Activated CD8-positive, alpha-beta memory T cell treated with anti-CD3 and anti-CD28 coated beads for 36 hours (primary cell): ENCODE measurements around the gene TBCD. TPM values are rescaled to one million over a fixed set of nuclear protein-coding genes. Genes with fewer than 3 reads are reported as not detected.
"Not testable (repeated sequence)": the region's sequence is repeated elsewhere in the genome, so short reads cannot be mapped to it uniquely, and the experiment has no call there.

ENCODE experiments used
- CTCF ChIA-PET: fragments of 350-600 bp; sonication (Branson Sonifier 250); formaldehyde crosslinking; loops from one replicate; lab custom pipeline; 2021; ENCODE audit warnings: antibody characterized with exemption; lab: Charles Lee
- POLR2A ChIA-PET: fragments of 350-600 bp; sonication (Branson Sonifier 250); formaldehyde crosslinking; loops from one replicate; lab custom pipeline; 2021; ENCODE audit warnings: antibody characterized with exemption; lab: Charles Lee
- total RNA-seq, 2 experiments: library from RNA; stranded (reverse); gene quantifications; one replicate each; pipeline ENCODE4 v1.2.3, GENCODE V29; 2021

The TBCD gene
- total RNA-seq, 2 experiments from 2014 or later, result 82.7 to 84.2 TPM

DNA sequence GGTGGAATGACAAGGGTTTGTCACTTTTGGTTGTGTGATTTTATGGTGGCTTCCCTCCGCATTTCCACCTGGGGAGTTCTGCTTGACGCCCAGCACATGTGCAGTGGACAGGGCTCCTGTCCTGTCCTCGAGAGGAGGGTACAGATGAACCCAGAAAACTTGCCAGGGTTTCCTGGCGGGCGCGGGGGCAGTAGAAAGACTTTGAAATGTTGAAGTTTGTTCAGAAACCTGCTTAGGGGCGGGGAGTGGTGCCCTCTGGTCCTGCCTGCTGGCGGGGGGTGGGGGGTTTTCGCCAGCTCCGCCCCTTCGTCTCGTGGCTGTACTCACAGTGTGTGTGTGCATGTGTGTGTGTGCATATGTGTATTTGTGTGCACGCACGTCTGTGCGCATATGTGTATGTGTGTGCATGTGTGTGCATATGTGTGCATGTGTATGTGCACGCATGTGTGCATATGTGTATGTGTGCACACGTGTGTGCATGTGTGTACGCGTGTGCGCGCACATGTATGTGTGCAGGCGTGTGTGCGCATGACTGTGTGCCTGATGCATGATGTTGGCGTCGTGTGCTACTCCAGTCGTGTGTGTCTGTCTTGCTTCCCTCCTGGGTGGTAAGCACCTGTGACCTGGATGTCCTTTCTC lies 28.6 kb upstream of the TBCD start:
- CTCF ChIA-PET, result no interaction called here
- POLR2A ChIA-PET, result no interaction called here

DNA sequence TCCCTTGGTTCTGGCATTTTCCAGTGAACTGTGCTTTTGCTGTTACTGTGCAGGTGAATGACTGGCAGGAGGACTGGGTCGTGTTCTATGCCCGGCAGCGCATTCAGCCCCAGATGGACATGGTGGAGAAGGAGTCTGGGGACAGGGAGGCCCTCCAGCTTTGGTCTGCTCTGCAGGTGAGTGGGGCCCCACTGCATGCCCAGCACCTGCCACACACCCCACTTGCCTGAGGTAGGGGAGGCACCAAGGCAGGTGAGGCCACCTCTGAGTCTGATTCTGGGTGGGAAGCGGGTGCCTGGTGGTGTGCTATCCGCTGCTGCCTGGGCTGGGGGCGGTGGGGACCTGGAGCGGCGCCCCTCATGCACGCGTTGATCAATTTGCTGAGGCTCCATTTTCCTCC lies 25.4 kb upstream of the TBCD start:
- POLR2A ChIA-PET, result no interaction called here
- CTCF ChIA-PET, result no interaction called here

DNA sequence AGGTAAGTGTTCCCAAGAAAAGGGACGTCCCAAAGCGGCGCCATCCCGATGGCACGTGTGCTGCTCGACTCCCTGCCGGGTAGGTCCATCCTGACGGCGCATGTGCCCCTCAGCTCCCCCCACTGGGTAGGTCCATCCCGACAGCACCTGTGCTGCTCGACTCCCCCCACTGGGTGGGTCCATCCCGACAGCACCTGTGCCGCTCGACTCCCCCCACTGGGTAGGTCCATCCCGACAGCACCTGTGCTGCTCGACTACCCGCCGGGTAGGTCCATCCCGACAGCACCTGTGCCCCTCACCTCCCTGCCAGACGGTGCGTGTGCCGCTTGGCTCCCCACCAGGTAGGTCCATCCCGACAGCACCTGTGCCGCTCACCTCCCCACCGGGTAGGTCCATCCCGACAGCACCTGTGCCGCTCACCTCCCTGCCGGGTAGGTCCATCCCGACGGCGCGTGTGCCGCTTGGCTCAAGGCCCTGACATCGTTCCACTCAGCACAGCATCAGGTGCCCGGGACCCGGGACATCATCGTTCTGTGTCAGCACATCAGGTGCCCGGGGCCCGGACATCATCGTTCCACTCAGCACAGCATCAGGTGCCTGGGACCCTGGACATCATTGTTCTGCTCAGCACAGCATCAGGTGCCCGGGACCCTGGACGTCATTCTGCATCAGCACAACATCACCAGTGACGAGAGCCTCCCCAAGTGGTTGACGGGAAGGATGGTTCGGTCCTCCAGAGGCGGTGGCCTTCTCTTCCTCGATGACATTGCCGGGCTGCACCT lies 22.2 kb upstream of the TBCD start:
- ChIA-PET CTCF (no interaction called here), POLR2A (no interaction called here)

DNA sequence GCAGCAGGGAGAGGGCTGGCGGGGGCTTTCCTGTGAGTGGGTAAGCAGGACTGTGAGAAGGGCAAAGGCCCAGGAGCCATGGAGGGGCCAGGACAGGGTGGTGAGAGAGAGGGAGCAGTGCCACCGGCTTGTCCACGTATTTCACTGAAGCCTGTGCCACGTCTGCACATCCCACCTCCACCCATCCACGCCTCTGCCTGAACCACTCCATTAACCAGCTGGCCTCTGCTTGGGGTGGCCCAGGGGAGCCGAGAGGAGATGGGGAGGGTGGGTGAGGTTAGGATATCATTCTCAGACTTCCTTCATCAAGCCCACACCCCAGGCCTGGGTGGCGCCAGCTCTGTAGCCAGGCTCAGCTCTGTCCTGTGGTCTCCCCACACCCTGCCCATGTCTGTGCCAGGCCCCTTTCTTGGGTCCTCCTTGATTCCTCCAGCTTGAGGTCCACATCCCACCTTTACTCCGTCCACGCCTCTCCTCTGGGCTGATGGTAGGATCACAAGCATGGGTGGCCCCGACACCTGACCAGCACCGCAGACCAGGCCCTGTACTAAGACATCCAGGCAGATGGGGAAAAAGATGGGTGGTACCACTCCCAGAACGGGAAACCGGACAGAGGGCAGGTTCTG lies 19.6 kb upstream of the TBCD start:
- POLR2A ChIA-PET, result no interaction called here
- CTCF ChIA-PET, result interaction anchor here (1.3 kb wide), 1 partner anchor 31 kb away, joined by 3 read pairs; no protein-coding TSS in a partner anchor

DNA sequence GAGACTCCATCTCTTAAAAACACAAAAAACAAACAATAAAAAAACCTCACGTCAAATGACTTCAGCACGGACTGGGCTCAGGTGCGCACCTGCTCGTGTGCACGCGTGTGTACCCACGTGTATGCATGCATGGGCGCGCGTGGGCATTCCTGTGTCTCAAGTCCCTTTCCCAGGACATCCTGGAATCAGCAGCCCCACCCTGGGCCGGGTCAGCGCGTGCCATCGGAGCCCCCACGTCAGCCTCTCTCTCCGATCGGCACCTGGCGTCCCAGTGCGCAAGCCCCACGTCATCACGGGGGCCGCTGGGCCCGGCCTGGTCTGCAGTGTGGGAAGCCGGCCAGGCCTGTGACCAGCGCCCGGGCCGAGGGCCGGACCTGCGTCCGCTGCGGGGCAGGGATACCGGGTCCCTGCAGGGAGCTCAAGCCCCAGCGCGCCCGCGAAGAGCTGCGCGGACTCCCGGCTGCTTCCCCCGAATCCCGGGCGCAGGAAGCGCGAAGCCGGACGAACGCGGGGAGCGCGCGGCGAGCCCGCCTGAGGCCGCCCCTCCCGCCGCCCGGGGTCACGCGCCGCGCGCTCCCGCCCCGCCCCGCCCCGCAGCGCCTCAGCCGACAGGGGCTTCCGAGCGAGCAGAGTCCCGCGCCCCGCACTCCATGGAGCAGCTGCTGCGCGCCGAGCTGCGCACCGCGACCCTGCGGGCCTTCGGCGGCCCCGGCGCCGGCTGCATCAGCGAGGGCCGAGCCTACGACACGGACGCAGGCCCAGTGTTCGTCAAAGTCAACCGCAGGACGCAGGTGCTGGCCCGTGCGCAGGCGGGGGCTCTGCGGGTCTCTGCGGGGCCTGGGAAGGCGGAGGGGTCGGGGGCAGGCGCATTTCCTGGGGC lies 16.6 kb upstream of the TBCD start, which contains the start of gene FN3K:
FN3K (plus strand) TSS at position 629 of the 880 bp plus-strand sequence; CDS start at position 651, 22 bp downstream.
- ChIA-PET POLR2A (no interaction called here), CTCF (no interaction called here)

DNA sequence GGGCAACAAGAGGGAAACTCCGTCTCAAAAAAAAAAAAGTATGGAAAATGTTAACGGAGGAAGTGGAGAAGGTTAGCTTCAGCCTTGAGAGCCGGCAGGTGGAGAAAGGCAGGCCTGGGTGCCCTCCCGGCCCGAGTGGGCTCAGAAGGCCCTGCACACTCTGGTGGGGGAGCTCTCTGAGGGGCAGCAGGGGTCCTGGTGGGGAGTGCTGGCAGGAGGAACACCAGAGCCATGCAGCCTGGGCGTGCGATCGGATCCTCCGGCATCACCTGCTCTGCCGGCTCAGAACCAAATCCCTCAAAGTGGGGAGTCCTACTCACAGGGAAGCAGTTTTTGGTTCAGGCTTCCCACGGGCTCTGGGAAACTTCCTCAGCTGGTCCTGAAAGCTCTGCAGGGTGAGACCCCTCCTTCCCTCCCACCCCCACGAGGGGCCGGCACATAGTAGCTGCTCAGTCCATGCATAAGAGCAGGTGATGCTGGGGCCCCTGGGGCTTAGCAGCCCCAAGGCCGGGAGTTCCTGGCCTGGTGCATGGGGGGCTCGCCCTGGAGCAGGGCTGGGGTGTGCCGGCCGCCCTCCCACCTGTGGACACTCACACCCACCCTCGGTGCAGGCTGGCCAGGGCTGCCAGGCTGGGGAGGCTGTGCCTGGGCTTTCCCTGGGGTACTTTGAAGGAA lies 15.2 kb upstream of the TBCD start:
- ChIA-PET CTCF (no interaction called here), POLR2A (no interaction called here)

DNA sequence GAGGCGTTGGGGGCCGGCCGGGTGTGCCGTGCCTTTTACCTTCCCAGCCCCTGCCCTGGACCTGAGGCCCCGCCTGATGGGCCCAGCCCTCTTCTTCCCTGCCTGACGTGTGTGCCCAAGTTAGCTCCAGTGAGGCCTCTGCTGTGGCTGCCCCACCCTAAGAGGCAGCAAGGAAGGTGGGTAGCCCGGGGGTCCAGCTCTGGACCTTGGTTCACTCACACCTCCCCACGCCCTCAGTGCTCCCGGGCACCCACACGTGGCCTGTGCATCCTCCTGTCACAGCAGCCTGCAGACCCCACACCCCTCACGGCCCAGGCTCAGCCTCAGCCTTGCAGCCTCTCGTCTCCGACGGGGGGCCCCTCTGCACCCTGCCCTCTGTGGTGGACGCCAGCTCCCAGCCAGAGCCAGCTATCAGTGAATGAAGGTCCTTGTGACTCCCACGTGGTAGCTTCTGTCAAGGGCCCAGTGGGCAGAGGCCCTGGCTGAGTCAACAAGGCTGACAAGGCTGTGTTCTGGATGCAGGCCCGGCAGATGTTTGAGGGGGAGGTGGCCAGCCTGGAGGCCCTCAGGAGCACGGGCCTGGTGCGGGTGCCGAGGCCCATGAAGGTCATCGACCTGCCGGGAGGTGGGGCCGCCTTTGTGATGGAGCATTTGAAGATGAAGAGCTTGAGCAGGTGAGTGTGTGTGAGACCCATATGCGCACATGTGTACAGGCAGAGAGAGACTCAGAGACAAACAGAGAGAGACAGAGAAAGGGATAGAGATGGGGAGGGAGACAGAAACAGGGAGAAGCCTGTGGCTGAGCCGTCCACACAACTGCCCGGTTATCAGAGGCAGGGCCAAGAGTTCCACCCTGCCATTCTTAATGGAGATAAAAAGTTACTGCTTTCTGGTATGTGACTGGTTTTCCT lies 13.6 kb upstream of the TBCD start:
- CTCF ChIA-PET, result no interaction called here
- POLR2A ChIA-PET, result no interaction called here

DNA sequence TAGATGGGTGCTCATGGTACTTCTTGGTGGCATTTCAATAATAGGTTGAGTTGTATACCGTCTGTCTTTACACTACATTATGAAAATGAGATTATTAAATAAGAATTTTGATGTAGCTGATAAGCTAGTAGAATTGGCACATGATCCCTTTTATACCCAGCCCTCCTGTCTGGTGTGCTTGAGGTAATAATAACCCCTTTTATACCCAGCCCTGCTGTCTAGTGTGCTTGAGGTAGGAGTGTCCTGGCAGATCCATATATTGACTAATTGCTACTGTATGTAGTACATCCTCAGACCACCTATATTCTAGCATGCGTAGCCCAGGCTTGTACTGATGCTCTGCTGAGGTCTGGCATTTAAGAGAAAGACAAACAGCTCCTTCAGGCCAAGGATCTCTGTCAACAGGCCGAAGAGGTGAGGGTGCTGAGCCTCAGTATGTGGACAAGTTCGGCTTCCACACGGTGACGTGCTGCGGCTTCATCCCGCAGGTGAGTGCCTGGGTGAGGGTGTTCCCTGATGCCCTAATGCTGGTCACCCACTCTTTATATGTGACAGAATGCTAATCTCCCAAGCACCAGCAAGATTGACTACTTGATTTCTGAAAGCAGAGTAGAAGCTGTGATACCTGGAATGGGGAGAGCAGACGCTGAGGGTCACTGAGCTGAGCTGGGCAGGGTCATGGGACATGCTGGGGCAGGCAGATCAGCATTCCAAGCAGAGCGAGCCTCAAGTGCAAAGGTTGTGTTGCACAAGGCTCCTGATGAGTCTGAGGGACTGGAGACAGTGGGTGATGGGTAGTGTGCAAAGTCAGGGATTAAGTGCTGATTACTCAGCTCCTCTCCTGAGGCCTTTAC lies 10.7 kb upstream of the TBCD start:
- CTCF ChIA-PET, result no interaction called here
- POLR2A ChIA-PET, result no interaction called here

DNA sequence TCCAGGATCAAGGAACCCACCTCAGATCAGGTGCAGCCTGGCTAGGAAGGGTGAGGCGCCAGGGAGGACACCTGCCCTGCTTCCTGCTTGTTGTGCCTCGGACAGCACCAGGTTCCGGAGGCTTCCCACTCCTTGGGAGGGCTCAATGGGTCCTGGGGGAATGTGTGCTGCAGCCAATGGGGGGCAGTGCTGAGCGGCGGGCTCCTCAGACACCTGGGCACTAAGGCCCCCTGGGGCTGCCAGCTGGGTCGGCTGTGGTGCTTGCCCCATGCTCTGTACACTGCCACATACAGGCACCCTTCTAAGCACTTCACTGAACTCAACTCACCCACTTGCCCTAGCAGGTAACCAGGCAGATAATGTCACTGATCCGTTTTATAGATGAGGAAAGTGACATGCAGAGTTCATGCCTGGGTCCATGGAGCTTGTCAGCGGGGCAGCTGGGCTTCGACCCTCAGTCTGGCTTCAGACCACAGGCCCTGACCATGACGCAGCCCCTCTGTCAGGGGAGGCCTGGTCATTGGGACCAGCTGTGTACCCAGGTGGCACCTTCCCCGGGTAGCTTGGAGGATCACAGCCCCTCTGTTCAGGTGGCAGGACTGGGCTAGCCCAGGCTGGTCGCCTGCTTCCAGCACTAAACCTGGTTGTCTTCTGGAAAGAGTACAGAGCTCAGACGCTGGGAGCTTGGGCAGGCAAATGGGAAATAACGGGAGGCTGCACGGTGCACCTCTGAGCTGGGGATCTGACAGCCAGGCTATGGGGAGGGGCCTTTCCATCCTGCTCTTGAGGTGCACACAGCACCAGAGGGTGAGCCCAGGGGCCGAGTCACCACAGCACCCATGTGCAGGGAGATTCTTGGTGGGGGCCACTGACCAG lies 8.3 kb upstream of the TBCD start:
- ChIA-PET POLR2A (no interaction called here), CTCF (interaction anchor here (1.2 kb wide), 1 partner anchor 75 kb away, joined by 4 read pairs; no protein-coding TSS in a partner anchor)

DNA sequence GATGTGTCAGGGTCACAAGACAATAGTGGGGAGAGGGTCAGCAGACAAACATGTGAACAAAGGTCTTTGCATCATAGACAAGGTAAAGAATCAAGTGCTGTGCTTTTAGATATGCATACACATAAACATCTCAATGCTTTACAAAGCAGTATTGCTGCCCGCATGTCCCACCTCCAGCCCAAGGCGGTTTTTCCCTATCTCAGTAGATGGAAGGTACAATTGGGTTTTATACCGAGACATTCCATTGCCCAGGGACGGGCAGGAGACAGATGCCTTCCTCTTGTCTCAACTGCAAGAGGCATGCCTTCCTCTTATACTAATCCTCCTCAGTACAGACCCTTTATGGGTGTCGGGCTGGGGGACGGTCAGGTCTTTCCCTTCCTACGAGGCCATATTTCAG lies 7.1 kb upstream of the TBCD start:
- CTCF ChIA-PET, POLR2A ChIA-PET: not testable (repeated sequence)

DNA sequence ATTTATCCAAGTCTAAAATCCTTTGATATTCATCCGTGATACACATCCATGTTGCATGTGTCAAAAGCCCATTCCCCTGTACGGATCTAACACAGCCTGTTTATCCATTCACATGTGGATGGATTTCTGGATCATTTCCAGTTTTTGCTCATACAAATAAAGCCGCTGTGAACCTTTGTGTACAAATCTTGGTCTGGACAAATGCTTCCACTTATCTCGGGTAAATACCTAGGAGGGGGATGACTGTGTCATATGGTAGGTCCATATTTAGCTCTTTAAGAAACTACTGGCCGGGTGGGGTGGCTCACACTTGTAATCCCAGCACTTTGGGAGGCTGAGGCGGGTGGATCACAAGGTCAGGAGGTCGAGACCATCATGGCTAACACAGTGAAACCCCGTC lies 6.3 kb upstream of the TBCD start:
- ChIA-PET POLR2A (no interaction called here), CTCF (no interaction called here)

DNA sequence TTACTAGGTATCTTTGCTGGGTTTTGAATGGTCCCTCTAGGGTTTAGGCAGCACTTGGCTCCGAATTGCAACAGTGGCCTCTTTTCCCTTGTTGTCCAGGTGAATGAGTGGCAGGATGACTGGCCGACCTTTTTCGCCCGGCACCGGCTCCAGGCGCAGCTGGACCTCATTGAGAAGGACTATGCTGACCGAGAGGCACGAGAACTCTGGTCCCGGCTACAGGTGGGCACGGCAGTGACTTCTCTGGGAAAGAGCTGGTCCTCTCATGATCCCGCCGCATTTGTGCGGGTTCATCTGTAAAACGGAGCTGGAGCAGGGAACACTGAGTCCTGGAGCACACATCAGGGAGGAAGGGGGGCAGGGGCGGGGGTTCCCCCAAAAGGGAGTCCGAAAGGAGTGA lies 3.1 kb upstream of the TBCD start:
- ChIA-PET POLR2A (no interaction called here), CTCF (no interaction called here)

DNA sequence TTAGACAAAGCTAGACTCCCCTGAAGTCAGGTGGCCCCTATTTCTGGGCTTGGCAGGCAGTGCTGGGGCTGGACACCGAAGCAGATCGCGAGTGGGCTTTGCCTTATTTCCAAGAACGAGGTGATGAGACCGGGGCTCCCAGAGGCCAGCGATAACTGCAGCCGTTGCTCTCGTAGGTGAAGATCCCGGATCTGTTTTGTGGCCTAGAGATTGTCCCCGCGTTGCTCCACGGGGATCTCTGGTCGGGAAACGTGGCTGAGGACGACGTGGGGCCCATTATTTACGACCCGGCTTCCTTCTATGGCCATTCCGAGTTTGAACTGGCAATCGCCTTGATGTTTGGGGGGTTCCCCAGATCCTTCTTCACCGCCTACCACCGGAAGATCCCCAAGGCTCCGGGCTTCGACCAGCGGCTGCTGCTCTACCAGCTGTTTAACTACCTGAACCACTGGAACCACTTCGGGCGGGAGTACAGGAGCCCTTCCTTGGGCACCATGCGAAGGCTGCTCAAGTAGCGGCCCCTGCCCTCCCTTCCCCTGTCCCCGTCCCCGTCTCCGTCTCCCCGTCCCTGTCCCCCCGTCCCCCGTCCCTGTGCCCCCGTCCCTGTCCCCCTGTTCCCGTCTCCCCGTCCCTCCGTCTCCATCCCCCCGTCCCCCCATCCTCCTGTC lies 1.5 kb upstream of the TBCD start:
- POLR2A ChIA-PET, result no interaction called here
- CTCF ChIA-PET, result no interaction called here

DNA sequence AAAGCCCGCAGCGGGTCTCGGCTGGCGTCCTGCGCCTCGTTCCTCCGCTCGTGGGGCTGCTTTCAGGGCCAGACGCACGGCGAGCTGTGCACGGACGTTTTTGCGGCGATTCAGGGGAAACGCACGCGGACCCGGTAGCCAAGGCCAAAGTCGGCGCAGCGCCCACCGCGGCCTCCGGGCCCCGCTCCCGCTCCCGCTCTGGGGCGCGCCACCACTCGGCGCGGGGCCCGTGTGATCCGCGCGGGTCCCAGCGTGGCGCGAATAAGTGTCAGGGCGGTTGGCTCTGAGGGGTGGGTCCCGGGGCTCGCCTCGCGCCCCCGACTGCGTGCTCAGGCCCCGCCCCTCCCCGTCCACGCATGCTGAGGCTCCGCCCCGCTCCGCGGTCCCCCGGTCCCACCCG lies 694 bp upstream of the TBCD start:
- CTCF ChIA-PET, result no interaction called here

DNA sequence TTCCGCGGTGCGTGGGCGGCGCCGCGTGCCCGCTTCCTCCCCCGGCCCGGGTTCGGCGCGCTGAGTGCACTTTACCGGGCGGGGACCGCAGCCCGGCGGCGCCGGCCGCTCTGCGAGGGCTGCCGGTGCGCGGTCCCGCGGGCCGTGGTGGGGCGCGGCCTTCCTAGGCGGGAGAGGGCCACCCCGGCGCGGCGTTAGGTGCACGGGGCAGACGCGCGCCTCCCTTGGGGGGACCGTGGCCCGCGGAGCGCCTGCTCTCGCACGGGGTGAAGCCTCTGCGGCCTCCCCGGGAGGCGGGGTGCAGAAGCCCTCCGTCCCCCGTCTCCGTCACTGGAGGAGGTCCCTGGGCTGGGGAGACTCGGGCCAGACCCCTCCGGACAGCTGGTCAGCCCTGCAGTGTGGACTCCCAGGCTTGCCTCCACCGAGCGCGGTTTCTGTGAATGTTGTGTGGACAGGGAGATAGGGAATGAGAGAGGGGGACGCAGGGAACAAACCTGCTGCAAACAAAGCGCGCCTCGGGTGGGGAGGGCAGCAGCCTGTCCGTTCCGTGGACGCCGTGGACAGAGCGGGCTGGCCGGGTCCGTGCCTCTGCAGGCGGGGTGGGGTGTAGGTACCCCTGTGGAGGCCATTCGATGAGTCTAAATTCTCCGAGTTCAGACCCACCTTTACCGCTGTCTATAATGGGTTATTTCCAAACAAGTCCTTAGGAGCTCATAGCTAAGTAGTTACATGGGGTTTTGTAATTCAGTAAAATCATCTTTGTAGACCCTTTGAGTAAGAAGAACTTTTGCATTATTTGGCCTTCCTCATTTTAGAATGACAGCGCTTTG lies 721 bp downstream of the TBCD start:
- ChIA-PET CTCF (interaction anchor here (1.2 to 1.4 kb wide), 2 partner anchors 28 to 84 kb away, joined by 3 to 5 read pairs; no protein-coding TSS in a partner anchor), POLR2A (no interaction called here)

More for the DNA sequence above, 694 bp upstream of the TBCD start:
- POLR2A ChIA-PET, result no interaction called here
